Right hindlimb (tissue), 1 donor: ENCODE data around the gene LPCAT2.

Source experiments
- DNase-seq: peaks from one replicate; pipeline ENCODE4 v3.0.0-alpha.2; 2018

LPCAT2 gene, protein sequence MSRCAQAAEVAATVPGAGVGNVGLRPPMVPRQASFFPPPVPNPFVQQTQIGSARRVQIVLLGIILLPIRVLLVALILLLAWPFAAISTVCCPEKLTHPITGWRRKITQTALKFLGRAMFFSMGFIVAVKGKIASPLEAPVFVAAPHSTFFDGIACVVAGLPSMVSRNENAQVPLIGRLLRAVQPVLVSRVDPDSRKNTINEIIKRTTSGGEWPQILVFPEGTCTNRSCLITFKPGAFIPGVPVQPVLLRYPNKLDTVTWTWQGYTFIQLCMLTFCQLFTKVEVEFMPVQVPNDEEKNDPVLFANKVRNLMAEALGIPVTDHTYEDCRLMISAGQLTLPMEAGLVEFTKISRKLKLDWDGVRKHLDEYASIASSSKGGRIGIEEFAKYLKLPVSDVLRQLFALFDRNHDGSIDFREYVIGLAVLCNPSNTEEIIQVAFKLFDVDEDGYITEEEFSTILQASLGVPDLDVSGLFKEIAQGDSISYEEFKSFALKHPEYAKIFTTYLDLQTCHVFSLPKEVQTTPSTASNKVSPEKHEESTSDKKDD

GRCh38 chr16:55508941-55509931, at the start of gene LPCAT2:
Gene LPCAT2, plus strand, starts transcription at chr16:55509072. Its CDS starts 110 bp downstream, at chr16:55509182.
- DNase-seq: peak; percentile 91

DNA sequence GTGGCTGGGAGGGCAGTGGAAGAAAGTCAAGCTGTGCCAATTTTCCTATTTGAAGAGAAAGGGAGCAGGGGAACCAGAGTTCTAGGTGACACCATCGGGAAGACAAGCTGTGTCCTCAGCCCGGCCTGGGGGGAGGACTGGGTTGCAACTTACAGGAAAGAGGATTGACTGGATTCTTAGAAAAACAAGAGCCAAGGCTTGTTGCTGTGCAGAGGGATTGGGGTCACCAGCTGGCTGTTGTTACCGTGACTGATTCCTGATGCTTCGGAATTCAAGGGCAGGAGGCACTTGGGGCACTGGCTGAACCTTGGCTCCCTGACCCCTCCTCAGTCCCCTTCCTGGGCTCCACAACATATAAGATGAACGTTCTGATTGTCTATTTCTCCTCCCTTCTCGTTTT, 46.6 kb upstream of the LPCAT2 start:
- no peak for DNase-seq

DNA sequence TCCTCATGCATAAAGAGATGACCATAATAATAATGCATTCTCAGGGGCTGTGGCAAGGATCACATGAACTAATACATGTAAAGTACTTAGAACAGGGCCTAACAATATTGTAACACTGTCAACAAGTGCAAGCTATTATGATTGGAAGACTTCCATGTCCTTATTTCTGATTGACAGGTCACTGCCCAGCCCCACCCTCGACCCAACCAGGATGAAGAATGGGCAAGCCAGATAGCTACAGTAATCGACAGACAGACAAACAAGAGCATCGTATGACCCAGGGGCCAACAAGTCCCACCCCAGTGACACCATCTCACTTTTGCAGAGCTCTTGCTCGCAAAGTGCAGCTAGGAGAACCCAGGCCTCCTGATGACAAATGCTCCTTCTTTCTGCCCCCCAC, 44.5 kb upstream of the LPCAT2 start:
- DNase-seq: no peak

- DNase-seq: peak; percentile 90
These were observed 43.6 kb upstream of the LPCAT2 start for GRCh38 chr16:55465077-55465896.

GRCh38 chr16:55466209-55466608, 42.7 kb upstream of the LPCAT2 start:
- no peak for DNase-seq

DNA sequence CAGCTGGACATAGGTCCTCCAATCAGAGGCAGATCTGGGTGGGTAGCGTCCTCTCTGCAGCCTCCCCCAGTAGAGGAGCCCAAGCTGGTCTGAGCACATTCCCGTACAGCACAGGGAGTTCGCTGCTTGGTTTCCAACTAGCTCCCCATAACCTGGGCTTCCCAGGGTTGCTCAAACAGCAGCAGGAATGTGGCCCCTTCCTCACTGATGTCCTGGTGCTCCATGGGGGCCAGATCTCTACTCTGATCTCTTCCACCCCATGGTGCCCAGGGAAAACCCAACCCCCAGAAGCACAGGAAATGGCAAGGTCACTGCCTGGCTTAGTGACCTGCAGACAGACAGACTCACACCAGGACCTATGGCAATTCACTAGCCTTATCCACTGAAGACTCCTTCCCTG, 41.0 kb upstream of the LPCAT2 start:
- DNase-seq: no peak

GRCh38 chr16:55468352-55468990, 40.4 kb upstream of the LPCAT2 start:
- no peak for DNase-seq

GRCh38 chr16:55469821-55470532, 38.9 kb upstream of the LPCAT2 start:
- no peak for DNase-seq

DNA sequence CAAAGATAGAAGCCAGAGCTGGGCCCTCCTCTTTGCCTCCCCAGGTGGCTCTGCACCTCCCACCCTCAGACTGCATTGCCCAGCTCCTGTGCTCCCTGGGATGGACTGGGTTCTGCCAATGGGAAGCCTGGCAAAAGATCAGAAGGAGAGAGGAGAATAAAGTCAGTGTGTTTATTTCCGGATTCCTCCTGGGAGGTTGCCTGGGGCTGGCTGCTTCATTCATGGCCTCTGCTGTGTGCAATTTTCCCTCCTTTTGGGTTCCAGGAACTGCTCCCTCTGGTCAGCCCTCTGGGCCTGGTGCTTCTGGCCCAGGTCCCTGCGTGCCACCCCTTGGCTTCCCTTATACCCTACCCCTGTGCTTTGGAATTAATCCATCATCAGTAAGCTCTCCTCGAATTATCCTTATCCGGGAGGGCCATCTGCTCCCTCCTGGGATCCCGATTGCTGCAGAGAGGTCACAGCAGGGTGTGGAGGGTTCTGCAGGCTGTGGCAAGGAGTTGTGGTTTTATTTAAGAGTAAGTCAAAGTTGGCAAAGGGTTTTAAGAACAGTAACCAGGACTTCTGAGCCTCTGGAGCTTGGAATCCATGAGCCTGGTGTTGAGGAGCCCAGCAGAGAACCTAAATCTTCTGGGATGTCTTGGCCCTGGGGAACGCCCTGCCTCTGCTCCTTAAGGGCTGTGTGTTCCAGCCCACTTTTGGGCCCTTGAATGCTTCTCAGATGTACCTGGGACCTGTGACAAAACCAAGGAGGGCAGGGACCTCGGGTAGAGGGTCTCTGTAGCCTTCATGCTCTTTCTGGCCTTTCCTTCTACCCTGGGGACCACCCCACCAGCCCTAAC, 38.1 kb upstream of the LPCAT2 start:
- DNase-seq: no peak

GRCh38 chr16:55471448-55472097, 37.3 kb upstream of the LPCAT2 start:
- no peak for DNase-seq

DNA sequence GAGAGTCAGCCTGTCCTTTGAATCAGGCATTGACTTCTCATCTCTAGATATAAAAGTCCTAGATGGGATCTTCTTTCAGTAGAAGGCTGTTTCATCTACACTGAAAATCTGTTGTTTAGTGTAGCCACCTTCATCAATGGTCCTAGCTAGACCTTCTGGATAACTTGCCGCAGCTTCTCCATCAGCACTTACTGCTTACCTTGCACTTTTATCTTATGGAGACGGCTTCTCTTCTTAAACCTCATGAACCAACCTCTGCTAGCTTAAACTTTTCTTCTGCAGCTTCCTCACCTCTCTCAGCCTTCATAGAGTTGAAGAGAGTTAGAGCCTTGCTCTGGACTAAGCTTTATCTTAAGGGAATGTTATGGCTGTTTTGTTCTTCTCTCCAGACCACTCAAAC, 35.3 kb upstream of the LPCAT2 start:
- no peak for DNase-seq

- DNase-seq: no peak
These were observed 34.1 kb upstream of the LPCAT2 start for GRCh38 chr16:55474821-55475220.

DNA sequence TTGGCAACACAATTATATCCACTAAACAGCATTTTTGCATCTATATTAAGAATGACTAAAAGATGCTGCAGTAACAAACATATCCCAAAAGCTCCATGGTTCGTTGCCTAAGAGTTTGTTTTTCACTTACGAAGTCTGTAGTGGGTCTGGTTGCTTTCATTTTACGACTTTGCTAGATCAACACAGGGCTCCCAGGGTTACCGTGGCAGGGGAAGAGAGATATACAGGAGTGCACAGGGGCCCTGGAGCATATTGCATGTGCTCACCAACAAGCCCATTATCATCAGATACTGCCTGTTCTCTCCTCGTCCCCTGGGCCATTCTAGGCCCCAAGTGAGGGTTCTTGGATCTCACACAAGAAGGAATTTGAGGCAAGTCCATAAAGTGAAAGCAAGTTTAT, 33.0 kb upstream of the LPCAT2 start:
- DNase-seq: peak; percentile 49

GRCh38 chr16:55476625-55477533, 32.0 kb upstream of the LPCAT2 start:
- DNase-seq: peak; percentile 81

- no peak for DNase-seq
These were observed 31.1 kb upstream of the LPCAT2 start for GRCh38 chr16:55477736-55478135.

- DNase-seq: peak; percentile 94
These were observed 29.9 kb upstream of the LPCAT2 start, which contains the start of gene MMP2 for GRCh38 chr16:55478827-55479429. Gene MMP2, plus strand, starts transcription at chr16:55479198. Its CDS starts 282 bp downstream, at chr16:55479480.

DNA sequence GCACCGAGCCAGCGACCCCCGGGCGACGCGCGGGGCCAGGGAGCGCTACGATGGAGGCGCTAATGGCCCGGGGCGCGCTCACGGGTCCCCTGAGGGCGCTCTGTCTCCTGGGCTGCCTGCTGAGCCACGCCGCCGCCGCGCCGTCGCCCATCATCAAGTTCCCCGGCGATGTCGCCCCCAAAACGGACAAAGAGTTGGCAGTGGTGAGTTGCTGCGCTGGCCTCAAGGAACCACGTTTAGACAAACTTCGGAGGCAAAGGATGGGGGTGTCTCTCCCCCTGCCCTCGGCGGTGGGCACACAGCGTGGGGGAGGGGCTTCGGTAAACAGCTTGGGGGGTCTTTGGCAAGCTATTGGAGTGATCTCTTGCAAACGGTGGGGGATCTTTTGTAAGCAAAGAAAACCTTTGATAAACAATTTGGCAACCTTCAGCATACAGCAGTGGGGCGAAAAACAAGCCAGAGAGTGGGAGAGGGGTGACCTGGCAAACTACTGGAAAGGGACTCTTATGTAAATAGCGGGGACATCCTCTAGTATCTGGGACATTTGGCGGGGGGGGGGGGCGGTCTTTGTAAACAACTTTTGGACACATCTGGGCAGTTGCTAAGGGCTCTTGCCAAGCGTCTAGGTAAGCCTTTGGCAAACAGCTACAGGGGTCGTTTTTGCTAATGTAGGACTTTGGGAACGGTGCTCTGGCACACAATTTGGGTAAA, 29.3 kb upstream of the LPCAT2 start:
- peak; percentile 56 for DNase-seq
